Fibroblast of skin of right quadriceps (primary cell): ENCODE measurements around the gene CUEDC2.

Source experiments
- DNase-seq: peaks from one replicate; pipeline ENCODE4 v3.0.0-alpha.2; 2013

CUEDC2 gene, protein sequence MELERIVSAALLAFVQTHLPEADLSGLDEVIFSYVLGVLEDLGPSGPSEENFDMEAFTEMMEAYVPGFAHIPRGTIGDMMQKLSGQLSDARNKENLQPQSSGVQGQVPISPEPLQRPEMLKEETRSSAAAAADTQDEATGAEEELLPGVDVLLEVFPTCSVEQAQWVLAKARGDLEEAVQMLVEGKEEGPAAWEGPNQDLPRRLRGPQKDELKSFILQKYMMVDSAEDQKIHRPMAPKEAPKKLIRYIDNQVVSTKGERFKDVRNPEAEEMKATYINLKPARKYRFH

DNA sequence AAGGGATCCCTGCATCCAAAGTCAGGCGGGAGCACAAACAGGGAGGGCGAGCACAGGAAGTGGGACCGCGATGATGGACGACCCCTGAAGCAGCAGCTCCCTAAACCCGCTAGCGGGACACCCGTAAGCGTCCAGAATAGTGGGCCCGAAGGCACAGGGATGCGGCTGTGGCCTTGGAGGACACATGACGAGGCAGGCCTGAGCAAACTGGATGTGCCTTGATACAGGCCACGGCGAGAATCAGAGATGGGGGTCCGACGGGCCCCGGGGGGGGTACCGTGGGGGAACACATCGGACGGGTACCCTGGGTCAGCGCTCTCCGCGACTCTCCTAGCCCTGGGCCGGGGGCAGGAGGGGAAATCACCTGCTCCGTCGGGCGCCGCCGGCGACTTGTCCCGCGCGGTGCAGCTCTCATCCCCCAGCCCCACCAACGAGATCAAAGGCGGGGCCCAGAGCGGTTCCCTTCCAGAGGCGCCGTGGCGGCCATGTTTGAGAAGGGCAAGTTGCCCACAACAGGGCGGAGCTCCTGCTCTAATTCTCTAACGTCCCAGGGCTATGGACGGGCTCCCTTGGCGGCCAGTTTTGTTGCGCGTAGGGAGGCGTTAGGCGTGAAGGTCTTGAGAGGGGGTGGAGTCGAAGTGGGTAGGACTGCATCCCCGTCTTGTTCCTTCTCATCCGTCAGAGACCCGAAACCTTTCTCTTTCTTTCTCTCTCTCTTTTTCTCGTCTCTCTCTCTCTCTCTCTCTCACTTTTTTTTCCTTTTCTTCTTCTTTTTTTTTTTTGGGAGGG lies at the start of gene CUEDC2:
Gene CUEDC2 (minus strand): TSS at position 413 of the 789 bp plus-strand sequence. CDS start 7,386 bp downstream, outside the sequence.
- peak; percentile 98 for DNase-seq

DNA sequence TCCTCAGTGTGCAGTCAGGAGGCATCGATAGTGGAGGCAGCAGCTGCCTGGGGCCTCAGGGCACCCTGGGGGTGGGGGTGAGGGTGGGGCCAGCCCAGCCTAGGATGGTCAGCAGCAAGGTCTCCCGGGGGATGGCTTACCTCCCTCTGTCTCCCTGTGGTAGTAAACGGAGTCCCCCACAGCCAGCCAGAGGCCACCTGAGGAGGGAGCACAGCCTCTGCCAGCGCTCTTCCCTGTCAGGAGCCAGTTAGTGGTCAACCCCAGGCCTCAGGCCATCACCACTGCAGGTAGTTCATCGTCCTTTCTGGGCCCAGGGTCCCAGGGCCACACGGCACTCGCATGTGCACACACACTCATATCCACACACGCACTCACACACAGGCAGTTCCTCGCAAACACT lies 48.0 kb upstream of the CUEDC2 start:
- no peak for DNase-seq

DNA sequence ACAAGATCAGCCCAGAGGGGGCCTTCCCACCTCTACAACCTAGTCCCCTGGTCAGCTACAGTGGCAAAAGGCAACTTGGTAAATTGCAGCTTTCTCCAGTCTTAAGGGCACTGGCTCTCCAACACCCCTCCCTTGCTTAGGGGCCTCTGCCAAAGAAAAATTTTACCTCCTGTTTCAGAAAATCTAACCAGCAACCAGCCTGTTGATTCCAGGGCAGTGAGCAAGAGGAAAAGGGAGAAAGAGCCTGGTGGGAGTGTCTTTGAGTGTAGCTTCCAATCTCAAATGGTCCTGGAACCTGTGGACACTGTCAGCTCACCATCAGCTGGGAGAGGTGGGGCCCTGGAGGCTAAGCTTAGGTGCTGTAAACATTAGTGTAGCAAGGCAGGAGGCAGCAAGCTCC lies 47.3 kb upstream of the CUEDC2 start:
- no peak for DNase-seq

DNA sequence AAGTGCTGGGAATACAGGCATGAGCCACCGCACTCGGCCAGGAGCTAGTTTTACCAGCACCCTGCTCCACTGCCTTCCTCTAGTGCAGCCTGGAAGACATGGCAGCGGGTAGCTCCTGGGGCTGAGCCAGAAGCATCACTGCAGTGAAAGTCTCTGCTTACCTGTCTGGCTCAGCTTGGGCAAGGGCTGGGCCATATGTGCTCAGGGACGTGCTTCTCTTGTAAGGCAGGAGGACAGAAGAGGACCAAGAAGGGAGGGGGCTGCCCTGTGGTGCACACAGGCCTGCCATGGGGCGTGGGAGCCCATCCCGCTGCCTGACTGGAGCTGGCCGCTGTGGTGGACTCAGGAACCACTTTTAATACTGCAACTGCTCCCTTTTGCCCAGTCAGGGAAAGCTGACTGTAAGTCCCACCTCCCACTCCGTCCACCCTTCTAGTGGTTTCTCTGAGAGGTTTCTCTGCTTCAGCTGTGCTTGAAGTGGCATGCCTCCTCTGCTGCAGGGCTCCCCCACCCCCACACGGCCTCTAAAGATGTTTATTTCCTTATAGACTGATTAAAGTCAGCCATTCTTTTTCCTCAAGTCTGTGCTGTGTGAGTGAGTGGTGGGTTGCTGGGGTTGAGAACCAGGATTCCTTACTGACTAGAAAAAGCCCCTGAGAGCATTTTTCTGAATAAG lies 44.2 kb upstream of the CUEDC2 start:
- no peak for DNase-seq

DNA sequence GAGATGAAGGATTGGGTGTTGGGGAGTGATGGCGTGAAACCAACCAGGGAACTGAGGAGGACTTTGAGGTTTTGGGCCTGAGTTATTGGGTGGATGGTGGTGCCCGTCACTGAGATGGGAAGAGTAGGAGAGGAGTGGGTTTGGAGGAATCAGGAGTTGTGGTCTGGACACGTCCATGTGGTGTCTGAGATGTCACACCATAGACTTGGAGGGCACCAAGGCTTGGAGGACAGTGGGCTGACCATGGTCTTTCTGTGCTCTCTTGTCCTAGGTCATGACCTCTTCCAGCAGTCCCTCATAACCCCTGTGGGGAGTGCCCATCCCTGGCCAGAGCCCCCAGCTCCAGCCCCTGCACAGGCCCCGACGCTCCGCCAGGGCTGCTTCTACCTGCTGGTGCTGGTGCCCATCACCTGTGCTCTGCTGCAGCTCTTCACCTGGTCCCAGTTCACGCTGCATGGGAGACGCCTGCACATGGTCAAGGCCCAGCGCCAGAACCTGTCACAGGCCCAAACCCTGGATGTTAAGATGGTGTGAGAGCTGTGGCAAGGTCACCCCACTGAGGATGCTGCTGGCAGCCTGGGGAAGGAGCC lies 43.2 kb upstream of the CUEDC2 start:
- no peak for DNase-seq

DNA sequence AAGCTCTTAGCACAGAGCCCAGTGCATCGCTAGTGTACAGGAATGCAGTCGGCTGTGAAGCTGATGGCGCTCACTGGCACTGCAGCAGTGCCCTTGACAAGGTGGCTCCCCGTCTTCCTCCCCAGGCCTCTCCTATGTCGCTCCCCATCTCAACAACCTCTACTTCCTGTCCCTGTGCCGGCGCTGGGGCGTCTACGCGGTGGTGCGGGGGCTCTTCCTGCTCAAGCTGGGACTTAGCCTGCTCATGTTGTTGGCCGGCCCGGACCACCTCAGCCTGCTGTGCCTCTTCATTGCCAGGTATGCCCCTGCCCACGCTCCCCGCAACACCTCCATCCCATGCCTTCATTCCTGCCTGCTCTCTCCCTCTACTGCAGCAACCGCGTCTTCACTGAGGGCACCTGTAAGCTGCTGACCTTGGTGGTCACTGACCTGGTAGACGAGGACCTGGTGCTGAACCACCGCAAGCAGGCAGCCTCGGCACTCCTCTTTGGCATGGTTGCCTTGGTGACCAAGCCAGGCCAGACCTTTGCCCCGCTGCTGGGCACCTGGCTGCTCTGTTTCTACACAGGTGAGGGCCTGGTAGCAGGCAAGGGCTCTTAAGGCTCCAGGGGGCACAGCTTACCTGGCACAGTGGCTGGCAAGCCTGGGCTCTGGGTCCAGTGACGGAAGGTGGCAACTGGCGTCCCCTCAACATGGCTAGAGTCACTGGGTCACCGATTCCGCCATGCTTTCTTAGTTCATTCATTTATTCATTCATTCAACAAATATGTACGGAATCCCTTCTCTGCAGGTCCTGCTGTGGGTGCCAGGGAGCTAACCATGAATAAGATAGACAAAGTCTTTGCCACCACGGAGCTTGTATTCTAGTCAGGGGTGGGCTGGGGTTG lies 41.3 kb upstream of the CUEDC2 start:
- DNase-seq, result no peak

DNA sequence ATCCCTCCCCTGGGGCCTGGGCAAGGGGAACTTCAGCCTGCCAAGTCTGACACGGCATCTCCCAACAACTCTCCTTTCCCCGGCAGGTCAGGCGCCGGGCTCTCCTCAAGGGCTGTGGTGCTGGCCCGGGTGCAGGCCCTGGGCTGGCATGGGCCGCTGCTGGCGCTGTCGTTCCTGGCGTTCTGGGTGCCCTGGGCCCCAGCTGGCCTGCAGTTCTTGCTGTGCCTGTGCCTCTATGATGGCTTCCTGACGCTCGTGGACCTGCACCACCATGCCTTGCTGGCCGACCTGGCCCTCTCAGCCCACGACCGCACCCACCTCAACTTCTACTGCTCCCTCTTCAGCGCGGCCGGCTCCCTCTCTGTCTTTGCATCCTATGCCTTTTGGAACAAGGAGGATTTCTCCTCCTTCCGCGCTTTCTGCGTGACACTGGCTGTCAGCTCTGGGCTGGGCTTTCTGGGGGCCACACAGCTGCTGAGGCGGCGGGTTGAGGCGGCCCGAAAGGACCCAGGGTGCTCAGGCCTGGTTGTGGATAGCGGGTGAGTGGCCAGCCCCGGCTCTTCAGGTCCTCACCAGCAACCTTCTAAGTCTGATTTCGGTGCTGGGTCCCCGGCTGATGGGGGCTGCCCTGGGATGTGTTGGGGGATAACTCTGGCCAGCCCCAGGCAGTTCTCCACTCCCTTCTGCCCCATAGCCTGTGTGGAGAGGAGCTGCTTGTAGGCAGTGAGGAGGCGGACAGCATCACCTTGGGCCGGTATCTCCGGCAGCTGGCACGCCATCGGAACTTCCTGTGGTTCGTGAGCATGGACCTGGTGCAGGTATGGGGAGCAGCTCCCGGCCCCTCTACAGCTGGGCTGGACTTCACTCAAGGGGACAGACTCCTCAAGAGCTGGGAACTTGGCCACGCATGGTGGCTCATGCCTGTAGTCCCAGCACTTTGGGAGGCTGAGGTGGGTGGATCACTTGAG lies 38.5 kb upstream of the CUEDC2 start:
- DNase-seq, result no peak

DNA sequence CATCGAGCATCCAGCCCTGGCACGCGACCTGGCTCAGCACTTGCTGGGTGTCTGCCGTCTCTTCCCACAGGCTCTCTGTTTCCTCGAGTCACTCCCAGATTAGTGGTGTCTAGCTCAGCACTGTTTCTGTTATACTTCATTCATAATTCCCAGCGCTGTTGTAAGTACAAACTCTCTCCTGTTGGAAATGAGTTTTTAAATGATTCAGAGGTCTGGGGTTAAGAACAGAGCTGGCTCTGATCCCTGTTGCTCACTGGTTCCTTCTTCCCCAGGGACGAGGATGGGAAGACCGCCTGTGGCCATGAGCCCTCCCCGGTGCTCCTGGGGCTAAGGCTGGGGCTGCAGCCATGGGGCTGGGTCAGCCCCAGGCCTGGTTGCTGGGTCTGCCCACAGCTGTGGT lies 36.3 kb upstream of the CUEDC2 start:
- DNase-seq, result peak; percentile 21

DNA sequence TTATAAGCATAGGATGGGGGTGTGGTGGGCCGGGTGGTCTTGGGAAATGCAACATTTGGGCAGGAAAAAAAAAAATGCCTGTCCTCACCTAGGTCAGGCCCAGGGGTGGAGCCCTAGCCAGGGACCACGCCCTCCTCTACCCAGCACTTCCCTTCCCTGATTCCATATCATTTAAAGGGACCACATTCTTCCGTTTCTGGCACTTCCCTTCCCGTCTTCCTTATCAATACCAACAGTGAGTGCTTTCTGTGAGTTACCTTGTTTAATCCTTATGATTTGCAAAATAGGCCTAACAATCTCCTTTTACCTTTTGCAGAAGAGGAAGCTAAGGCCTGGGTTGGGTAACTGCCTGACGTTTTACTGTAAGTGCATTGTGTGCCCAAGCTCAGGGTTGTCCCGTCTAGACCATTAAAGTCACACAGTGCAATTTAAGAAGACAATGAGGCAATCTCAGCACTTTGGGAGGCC lies 35.6 kb upstream of the CUEDC2 start:
- no peak for DNase-seq

DNA sequence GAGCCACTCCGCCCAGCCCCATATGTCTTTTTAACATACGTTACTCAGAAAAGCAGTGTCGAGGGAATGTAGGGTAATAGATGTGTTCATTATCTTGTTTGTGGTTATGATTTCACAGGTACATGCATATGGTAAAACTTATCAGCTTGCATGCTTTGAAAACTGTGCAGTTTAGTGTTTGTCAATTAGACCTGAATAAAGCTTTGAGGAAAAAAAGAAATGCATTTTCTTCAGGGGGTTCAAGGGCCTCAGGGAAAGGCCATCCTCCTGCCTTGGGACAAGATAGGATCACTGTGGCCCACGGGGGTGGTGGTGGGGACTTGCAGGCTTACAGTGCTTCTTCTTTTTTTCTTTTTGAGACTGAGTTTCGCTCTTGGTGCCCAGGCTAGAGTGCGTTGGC lies 34.9 kb upstream of the CUEDC2 start:
- no peak for DNase-seq

DNA sequence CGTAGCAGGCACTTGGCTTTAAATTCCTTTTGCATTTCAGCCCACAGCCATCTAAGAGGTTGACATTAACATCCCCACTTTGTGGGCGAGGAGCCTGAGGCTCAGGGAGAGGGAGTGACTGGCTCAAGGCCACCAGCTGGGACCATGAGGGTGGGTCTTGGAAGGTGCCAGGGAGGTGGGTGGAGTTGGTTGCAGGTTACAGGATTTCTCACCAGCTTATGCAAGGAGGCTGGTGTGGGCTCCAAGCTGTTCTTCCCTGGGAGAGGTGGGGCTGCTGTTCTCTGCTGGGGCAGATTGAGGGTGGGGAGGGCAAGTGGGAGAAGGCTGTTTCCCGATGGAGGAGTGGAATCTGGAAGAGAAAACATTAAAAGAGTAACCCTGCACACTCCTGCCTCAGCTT lies 33.1 kb upstream of the CUEDC2 start:
- DNase-seq, result no peak

DNA sequence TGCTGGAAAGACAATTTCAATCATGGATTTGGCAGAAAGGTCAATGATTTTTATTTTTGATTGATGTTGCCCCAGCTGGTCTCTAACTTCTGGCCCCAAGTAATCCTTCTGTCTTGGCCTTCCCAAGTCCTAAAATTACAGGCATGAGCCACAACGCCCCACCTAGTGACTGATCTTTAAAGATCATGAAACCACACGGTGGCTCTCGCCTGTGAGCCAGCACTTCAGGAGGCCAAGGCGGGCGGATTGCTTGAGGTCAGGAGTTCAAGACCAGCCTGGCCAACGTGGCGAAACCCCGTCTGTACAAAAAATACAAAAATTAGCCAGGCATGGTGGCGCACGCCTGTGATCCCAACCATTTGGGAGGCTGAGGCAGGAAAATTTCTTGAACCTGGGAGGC lies 31.6 kb upstream of the CUEDC2 start:
- DNase-seq, result no peak

DNA sequence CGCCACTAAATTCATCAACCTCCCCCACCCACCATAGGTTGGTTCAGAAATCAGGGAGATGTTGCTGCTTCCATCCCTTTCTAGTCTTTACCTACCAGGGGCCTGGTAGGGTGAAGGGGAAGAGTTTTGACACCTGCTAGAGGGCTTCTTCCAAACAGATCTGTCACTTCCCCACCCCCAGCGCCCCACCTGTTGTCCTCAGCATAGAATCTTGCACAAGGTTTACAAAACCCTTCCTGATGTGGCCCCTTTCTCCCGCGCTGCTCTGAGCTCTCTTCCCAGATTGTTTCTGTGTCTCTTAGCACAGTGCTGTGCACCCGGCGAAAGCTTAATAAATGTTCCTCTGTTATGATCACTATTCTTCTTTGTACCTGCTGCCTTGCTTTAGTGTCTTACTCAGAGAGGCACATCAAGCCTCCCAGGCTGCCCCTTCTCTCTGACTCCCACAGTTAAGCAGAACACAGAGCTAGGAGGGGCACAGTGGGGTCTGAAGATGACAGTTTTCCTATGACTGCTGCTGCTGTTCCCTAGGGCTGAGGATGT lies 30.2 kb upstream of the CUEDC2 start:
- DNase-seq, result no peak

DNA sequence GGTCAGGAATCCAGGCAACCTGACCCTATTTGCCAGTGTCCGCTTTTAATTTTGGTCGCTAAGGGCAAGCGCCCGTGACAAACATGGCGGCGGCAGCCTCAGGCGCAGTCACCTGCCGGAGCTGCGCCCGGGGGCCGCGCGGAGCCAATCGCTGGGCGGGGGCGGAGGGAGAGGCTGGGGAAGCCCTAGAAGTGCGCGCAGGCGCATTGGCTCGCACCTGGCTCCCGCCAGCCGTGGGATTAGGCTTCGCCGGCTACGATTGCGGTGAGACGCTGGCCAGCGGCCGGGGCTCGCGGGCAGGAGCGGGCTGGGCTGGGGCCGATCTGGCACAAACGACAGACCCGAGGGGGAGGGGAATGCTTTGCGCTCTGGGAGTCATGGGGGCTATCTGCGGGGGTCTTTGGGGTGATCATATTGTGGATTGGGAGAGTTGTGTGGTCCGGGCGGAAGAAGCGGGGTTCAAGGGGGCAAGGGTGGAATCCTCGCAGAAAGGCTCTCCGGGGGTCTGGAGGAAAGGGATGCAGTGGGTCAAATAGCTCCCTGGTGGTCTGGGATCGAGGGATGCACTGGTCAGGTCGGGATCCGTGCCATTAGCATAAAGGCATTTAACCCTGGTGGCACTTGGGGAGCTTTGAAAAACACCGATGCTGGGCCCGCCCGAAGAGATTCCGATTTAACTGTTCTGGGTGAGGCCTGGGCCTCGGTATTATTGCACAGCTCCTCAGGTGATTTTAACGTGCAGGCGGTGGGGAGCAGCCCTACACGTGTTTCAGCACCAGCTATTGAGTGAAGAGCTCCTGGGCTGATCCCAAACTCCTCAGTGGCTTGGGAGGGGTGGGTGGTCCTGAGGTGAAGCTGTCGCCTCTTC lies 29.0 kb upstream of the CUEDC2 start:
- peak; percentile 75 for DNase-seq

DNA sequence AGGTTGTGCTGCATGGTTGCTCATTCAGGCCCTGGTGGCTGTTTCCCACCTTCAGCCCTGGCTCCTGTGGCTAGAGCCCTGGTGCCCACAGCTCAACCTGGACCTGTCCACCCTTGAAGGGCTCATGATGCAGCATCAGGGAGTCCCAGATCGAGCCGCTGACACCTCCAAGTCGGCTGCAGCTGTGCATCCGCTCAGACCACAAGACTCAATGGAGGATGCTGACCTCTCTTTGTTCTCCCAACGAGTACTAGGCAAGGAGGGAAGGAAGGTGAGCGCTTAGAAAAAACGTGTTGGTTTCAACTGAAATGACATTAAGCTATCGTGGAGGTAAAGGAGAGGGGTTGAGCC lies 28.4 kb upstream of the CUEDC2 start:
- DNase-seq, result no peak

DNA sequence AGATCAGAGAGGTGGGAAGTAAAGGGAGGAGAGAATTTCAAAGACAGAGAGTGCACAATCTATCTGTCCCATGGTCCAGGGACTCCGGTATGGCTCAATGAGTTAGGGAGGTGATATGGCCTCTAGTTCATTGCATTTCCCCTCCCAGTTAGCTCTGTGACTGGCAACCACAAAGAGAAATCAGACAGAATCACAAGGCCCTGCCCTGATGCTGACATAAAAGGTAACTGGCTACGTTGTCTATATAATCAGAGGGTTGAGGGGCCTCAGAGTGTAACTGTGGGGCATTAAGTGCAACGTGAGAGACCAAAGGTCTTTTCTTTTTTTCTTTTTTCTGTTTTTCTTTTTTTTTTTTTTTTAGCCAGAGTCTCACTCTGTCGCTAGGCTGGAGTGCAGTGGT lies 26.3 kb upstream of the CUEDC2 start:
- DNase-seq, result no peak

DNA sequence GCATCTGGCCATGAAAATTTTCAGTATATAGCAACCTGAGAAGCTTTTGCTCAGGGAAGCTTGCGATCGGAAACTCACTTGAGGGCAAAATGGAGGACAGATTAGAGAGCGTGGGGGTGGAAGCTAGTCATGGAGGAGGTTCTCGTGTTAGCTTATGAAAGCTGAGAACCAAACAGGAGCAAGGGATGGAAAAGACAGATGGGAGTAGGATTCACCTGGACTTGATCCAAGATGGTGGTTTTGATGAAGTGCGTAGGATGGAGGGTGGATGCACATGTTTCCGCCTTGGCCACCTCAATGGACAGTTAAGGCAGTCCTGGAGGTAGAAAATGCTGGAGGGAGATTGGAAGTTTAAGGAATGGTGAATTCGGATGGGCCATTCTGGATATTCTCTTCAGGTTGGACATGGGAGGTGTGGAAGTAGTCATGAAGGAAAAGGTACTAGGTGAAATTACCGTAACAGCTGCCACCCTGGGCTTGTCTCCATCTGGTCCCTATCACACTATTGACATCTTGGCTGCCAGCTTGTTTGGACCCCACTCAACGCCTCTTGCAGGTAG lies 25.3 kb upstream of the CUEDC2 start:
- DNase-seq, result no peak

DNA sequence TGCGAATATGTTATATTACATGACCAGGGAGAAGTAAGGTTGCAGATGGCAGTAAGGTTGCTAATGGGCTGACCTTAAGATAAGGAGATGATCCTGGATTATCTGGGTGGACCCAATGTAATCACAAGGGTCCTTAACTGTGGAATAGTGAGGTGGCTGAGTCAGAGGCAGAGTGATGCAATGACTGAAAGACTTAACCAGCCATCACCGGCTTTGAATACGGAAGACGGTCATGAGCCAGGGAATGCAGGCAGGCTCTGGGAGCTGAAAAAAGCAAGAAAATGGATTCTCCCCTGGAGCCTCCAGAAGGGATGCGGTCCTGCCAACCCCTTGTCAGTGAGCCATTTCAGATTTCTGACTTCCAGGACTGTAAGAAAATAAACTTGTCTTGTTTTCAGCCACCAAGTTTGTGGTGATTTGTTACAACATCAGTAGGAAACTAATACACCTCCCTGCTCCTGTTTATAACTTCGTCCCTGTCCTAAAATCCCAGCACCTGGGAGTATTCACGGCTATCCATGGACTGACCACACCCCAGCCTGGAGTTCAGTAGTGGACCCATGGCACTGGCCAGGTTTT lies 23.6 kb upstream of the CUEDC2 start:
- peak; percentile 81 for DNase-seq
